ENCODE data around the gene HCN1. TPM values are rescaled to one million over a fixed set of nuclear protein-coding genes. Genes with fewer than 3 reads are reported as not detected.

The HCN1 gene
- total and polyA plus RNA-seq, 3 donors from 2014 or later = 0.20 to 1.7 (median 1.4) TPM

DNA sequence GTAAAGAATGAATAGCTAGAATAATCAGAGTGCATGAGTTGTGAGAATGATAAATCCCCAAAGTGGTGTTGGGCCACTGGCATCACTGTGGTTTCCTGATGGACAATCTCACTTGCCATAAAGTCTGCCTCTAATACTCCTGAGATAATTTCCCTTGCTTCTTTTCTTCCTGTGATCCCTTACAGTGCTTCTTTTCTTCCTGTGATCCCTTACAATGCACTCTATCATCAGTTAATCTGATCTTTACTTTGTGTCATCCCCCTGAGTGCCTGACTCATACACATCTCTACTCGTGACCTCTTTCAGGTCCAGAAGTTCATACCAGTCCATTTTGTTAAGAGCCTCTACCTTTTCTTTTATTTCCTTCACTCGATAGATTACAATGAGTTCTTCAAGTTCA, 418.3 kb downstream of the HCN1 start:
- 59 to 75% methylated on average over 2 of the region's 2 CpGs for WGBS, 2 donors
- no peaks in the 10 kb centered on the region for H3K36me3 ChIP-seq (ENCODE audit: low read depth, missing control alignments)
- H3K9me3 ChIP-seq = no peaks in the 10 kb centered on the region
- intact Hi-C loops (cut with DNase I; ENCODE audit: low total_unique reads) = no loop called here
- TF ChIP-seq, protein P1, sequence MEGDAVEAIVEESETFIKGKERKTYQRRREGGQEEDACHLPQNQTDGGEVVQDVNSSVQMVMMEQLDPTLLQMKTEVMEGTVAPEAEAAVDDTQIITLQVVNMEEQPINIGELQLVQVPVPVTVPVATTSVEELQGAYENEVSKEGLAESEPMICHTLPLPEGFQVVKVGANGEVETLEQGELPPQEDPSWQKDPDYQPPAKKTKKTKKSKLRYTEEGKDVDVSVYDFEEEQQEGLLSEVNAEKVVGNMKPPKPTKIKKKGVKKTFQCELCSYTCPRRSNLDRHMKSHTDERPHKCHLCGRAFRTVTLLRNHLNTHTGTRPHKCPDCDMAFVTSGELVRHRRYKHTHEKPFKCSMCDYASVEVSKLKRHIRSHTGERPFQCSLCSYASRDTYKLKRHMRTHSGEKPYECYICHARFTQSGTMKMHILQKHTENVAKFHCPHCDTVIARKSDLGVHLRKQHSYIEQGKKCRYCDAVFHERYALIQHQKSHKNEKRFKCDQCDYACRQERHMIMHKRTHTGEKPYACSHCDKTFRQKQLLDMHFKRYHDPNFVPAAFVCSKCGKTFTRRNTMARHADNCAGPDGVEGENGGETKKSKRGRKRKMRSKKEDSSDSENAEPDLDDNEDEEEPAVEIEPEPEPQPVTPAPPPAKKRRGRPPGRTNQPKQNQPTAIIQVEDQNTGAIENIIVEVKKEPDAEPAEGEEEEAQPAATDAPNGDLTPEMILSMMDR (IDR thresholded peaks at IDR 0.05) = no peak
- TF ChIP-seq POLR2A (IDR thresholded peaks at IDR 0.05) = no peak
- H3K4me1 ChIP-seq = no peaks in the 10 kb centered on the region
- no peaks in the 10 kb centered on the region for H3K27me3 ChIP-seq
- no peak for DNase-seq
- H3K4me3 ChIP-seq = no peak overlapping the region
- no peak overlapping the region for H3K27ac ChIP-seq

DNA sequence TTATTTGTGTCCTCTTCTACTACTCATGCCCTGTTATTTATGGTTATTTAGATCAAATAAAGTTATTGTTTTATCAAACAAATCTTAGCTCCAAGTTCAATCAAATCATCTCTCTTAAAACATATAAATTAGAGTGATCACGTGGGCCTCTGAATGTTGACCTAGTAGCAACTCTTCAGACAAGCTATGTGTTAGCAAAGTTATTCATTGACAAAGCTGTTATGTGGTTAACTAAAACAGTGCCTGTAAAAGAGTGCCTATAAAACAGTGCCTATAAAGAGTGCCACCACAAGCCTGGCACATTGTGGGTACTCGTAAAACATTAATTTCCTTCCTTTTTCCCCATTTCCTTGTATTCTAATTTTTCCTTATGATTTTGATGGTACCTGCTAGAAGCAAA, 421.9 kb downstream of the HCN1 start:
- TF ChIP-seq, protein P1 (IDR thresholded peaks at IDR 0.05) = no peak
- TF ChIP-seq POLR2A (IDR thresholded peaks at IDR 0.05) = no peak
- intact Hi-C loops (cut with DNase I; ENCODE audit: low total_unique reads) = no loop called here
- no peaks in the 10 kb centered on the region for H3K36me3 ChIP-seq (ENCODE audit: low read depth, missing control alignments)
- DNase-seq = no peak
- 75 to 83% methylated on average over 2 of the region's 2 CpGs for WGBS, 2 donors
- no peaks in the 10 kb centered on the region for H3K4me1 ChIP-seq
- H3K27ac ChIP-seq = no peak overlapping the region
- H3K9me3 ChIP-seq = no peaks in the 10 kb centered on the region
- H3K27me3 ChIP-seq = no peaks in the 10 kb centered on the region
- H3K4me3 ChIP-seq = no peak overlapping the region

DNA sequence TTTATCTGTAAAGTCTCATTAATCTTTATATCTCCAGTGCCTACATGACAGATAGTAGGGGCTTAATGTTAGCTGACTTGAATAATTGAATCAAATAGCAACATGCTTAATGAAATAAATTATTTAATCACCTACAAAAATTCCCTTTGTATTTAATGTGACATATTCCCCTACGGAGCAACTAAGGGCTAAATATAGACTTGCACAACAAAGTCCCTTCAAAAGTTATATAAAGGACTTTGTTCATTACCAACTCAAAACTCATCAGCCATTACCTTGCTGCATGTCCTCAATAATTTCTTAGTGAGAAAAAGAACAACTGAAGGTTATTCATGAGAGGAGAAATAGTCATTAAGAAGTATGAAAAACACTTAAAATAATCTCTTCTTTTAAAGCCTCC, 424.6 kb downstream of the HCN1 start:
- Histone ChIP-seq H3K36me3 (ENCODE audit: low read depth, missing control alignments) (no peaks in the 10 kb centered on the region), H3K4me3 (no peak overlapping the region), H3K4me1 (no peaks in the 10 kb centered on the region), H3K27me3 (no peaks in the 10 kb centered on the region), H3K9me3 (no peaks in the 10 kb centered on the region), H3K27ac (no peak overlapping the region)
- no peak for DNase-seq
- 78 to 80% methylated on average over 1 of the region's 1 CpG for WGBS, 2 donors
- intact Hi-C loops (cut with DNase I; ENCODE audit: low total_unique reads) = no loop called here
- TF ChIP-seq, protein P1 (IDR thresholded peaks at IDR 0.05) = no peak
- no peak for TF ChIP-seq POLR2A (IDR thresholded peaks at IDR 0.05)

DNA sequence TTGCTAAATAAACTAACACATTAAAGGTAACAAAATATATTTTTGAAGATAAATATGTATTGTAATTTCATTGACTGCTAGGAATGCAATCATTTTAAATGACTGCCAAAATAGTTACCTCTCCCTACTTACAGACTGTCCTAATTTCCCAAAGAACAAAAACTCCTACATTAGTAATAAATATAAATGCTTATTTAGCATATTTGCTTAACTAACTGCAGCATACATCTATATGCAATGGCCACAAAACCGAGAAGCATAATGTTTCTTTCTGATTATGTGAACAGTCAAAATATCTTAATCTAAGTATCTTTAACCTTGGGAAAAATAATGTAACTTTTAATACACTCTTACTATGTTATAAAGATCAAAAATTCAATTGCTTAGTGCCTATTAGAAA, 431.7 kb downstream of the HCN1 start:
- no peak for TF ChIP-seq POLR2A (IDR thresholded peaks at IDR 0.05)
- TF ChIP-seq, protein P1 (IDR thresholded peaks at IDR 0.05) = no peak

DNA sequence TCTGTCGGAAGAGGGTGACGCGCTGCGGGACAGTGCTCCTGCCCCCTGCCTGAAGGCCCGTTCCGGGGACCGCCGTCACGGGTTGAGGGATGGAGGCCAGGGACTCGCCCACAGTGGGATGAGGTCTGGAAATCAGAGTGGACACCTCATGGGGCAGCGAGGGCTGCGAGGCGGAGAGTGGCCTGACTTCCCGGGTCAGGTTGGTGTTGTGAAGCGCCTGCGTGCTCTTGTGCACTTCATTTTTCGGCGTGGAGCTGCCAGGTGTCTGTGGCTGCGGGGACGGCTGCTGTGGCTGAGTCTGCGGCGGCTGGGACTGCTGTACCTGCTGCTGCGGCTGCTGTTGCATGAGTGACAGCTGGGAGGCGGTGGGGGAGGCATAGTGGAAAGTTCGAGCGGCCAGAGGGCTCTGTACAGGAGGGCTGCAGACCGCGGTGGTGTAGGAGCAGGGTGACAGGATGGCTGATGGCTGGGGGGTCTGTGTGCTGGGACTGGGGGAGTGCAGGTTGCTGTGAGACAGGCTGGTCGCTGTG, 434.1 kb downstream of the HCN1 start:
- no peaks in the 10 kb centered on the region for H3K9me3 ChIP-seq
- TF ChIP-seq POLR2A (IDR thresholded peaks at IDR 0.05) = no peak
- TF ChIP-seq, protein P1 (IDR thresholded peaks at IDR 0.05) = no peak
- intact Hi-C loops (cut with DNase I; ENCODE audit: low total_unique reads) = no loop called here
- H3K27ac ChIP-seq = no peak overlapping the region
- peak overlapping the region in 1 of 2 donors; percentile 18 for H3K4me3 ChIP-seq
- DNase-seq = peak; percentile 17
- H3K36me3 ChIP-seq (ENCODE audit: low read depth, missing control alignments) = no peaks in the 10 kb centered on the region
- H3K4me1 ChIP-seq = no peaks in the 10 kb centered on the region
- WGBS, 2 donors = 73 to 77% methylated on average over 13 to 29 of the region's 29 CpGs
- H3K27me3 ChIP-seq = no peaks in the 10 kb centered on the region

More for the DNA sequence above, 431.7 kb downstream of the HCN1 start:
- Histone ChIP-seq H3K4me3 (no peak overlapping the region), H3K9me3 (no peaks in the 10 kb centered on the region), H3K36me3 (ENCODE audit: low read depth, missing control alignments) (no peaks in the 10 kb centered on the region), H3K27me3 (no peaks in the 10 kb centered on the region), H3K27ac (no peak overlapping the region), H3K4me1 (no peaks in the 10 kb centered on the region)
- 64 to 75% methylated on average over 1 of the region's 1 CpG for WGBS, 2 donors
- intact Hi-C loops (cut with DNase I; ENCODE audit: low total_unique reads) = no loop called here
- DNase-seq = no peak
